Endothelial cell of umbilical vein (primary cell): ENCODE results near the gene SRSF2. TPM values are rescaled to one million over a fixed set of nuclear protein-coding genes. Genes with fewer than 3 reads are reported as not detected.

Experiments
- BruUV-seq: library from RNA; stranded (reverse); fragments of 400-500 nt; replicated peaks from 2 replicates; lab custom pipeline; 2021; lab: Mats Ljungman, UMichigan
- CTCF ChIA-PET: fragments of 300-600, 350-600 bp; sonication (Branson Sonifier 250); formaldehyde crosslinking; loops from one replicate; lab custom pipeline; 2021; ENCODE audit warnings: antibody characterized with exemption, inconsistent platforms; lab: Charles Lee
- POLR2A ChIA-PET: fragments of 300-600, 350-600 bp; sonication (Branson Sonifier 250); formaldehyde crosslinking; loops from one replicate; lab custom pipeline; 2021; ENCODE audit warnings: antibody characterized with exemption, inconsistent platforms; lab: Charles Lee
- DNase-seq: peaks from one replicate; pipeline ENCODE4 v3.0.0-alpha.2; 2011; ENCODE audit warnings: low read depth, low spot score
- FAIRE-seq: peaks from 2 replicates; lab custom pipeline; 2011; peaks lifted over from hg19 to GRCh38; lab: Jason Lieb, UNC
- H2AFZ ChIP-seq: 2 replicates; pipeline ENCODE4 v1.6.0; 2012; ENCODE audit warnings: low read depth, low read length, control low read depth, inconsistent platforms
- H3K27ac ChIP-seq: 2 replicates; pipeline ENCODE4 v1.5.1; 2011; ENCODE audit warnings: low read depth, mild to moderate bottlenecking, control low read depth, low read length, moderate library complexity; ENCODE audit not compliant: insufficient read depth
- H3K27me3 ChIP-seq, 2 experiments: 2 replicates each; pipeline versions ENCODE4 v1.6.0 to v1.6.1; 2011; ENCODE audit warnings: low read length in 2 of 2, mixed read lengths in 1 of 2; ENCODE audit not compliant: control insufficient read depth in 2 of 2, insufficient read depth in 2 of 2
- H3K36me3 ChIP-seq, 2 experiments: 2 replicates in 1 of 2; 3 replicates in 1 of 2; pipeline ENCODE4 v1.5.1; 2011; ENCODE audit warnings: low read length in 2 of 2, mild to moderate bottlenecking in 1 of 2, moderate library complexity in 1 of 2; ENCODE audit not compliant: control insufficient read depth in 2 of 2, insufficient read depth in 2 of 2; ENCODE audit errors: extremely low read depth in 1 of 2
- H3K4me1 ChIP-seq: 3 replicates; pipeline ENCODE4 v1.5.1; 2011; ENCODE audit warnings: mild to moderate bottlenecking, low read length; ENCODE audit not compliant: control insufficient read depth, insufficient read depth; ENCODE audit errors: extremely low read depth
- H3K4me2 ChIP-seq: 2 replicates; pipeline ENCODE4 v1.6.1; 2011; ENCODE audit warnings: low read length, control low read depth, mixed read lengths; ENCODE audit not compliant: insufficient read depth
- H3K4me3 ChIP-seq, 3 experiments: fragments of 200-600 bp in 1 of 3; sonication (generic), shearing (Covaris generic) in 1 of 3; replicated peaks in 1 of 3; 2 replicates each; pipeline ENCODE4 v1.5.1; 2011 to 2016; ENCODE audit warnings: control low read depth in 3 of 3, low read length in 3 of 3, mild to moderate bottlenecking in 2 of 3, inconsistent platforms in 1 of 3, low read depth in 1 of 3, moderate library complexity in 1 of 3; ENCODE audit not compliant: insufficient read depth in 1 of 3
- H3K79me2 ChIP-seq: 2 replicates; pipeline ENCODE4 v1.6.0; 2012; ENCODE audit warnings: low read length, inconsistent platforms; ENCODE audit not compliant: control insufficient read depth, insufficient read depth
- H3K9ac ChIP-seq: replicated peaks from 2 replicates; pipeline ENCODE3; 2011; ENCODE audit warnings: low read length, control low read depth; ENCODE audit not compliant: insufficient read depth; ENCODE audit errors: extremely low read depth
- H3K9me1 ChIP-seq: replicated peaks from 3 replicates; pipeline ENCODE4 v1.6.0; 2011; ENCODE audit warnings: mild to moderate bottlenecking, low read length; ENCODE audit not compliant: control insufficient read depth, insufficient read depth; ENCODE audit errors: extremely low read depth
- H3K9me3 ChIP-seq: replicated peaks from 2 replicates; pipeline ENCODE4 v1.5.1; 2012; ENCODE audit warnings: low read length, inconsistent platforms; ENCODE audit not compliant: control insufficient read depth, insufficient read depth
- H4K20me1 ChIP-seq: replicated peaks from 2 replicates; pipeline ENCODE3; 2011; ENCODE audit warnings: mild to moderate bottlenecking, low read length; ENCODE audit not compliant: control insufficient read depth, insufficient read depth; ENCODE audit errors: extremely low read depth
- CTCF ChIP-seq, 2 donors: IDR thresholded peaks; 1 replicate in 1 of 2; 2 replicates in 1 of 2; pipeline ENCODE4 v1.5.1; 2011; ENCODE audit warnings: low read length in 2 of 2, mild to moderate bottlenecking in 2 of 2, moderate library complexity in 2 of 2, control low read depth in 1 of 2, inconsistent platforms in 1 of 2, low read depth in 1 of 2; ENCODE audit not compliant: insufficient read depth in 1 of 2; ENCODE audit errors: extremely low read depth in 1 of 2
- EZH2 ChIP-seq: IDR thresholded peaks from 2 replicates; pipeline ENCODE4 v1.6.1; 2012; ENCODE audit warnings: borderline replicate concordance, low read depth, mild to moderate bottlenecking, moderate library complexity, low read length, inconsistent platforms; ENCODE audit not compliant: severe bottlenecking
- FOS ChIP-seq: IDR thresholded peaks from 2 replicates; pipeline ENCODE4 v1.6.1; 2011; ENCODE audit warnings: mild to moderate bottlenecking, low read length, moderate library complexity, borderline replicate concordance; ENCODE audit not compliant: insufficient read depth
- GATA2 ChIP-seq: IDR thresholded peaks from 2 replicates; pipeline ENCODE4 v1.7.0; 2011; ENCODE audit warnings: low read depth, mild to moderate bottlenecking, moderate library complexity, mixed read lengths, low read length; ENCODE audit not compliant: insufficient read length, insufficient read depth
- JUN ChIP-seq: IDR thresholded peaks from 2 replicates; pipeline ENCODE4 v1.6.1; 2011; ENCODE audit warnings: borderline replicate concordance, low read depth; ENCODE audit not compliant: insufficient read length, insufficient read depth
- MYC ChIP-seq: IDR thresholded peaks from one replicate; pipeline ENCODE4 v1.6.1; 2011; ENCODE audit warnings: mild to moderate bottlenecking, low read depth, low read length
- POLR2A ChIP-seq: IDR thresholded peaks from 2 replicates; pipeline ENCODE4 v1.6.1; 2012; ENCODE audit warnings: low read depth, mild to moderate bottlenecking, control low read depth, low read length
- POLR2AphosphoS5 ChIP-seq: IDR thresholded peaks from 2 replicates; pipeline ENCODE4 v1.6.1; 2012; ENCODE audit warnings: low read depth, mild to moderate bottlenecking, control low read depth, low read length, moderate library complexity; ENCODE audit not compliant: insufficient read depth
- dilution Hi-C: fragments of 300-500 bp; cut with MboI; formaldehyde crosslinking; loops from one replicate; pipeline ENCODE4 v1.15.0; 2019; ENCODE audit warnings: low sequenced_read_pairs; ENCODE audit not compliant: extremely low pct_ligation_motif_present
- intact Hi-C: fragments of 100-400 bp; cut with micrococcal nuclease; formaldehyde crosslinking; loops from one replicate; pipeline ENCODE4 v1.10.0; 2022
- polyA plus RNA-seq, 4 experiments: library from polyadenylated mRNA; depleted of rRNA in 3 of 4; stranded (reverse) in 3 of 4; unstranded in 1 of 4; fragments of >200 nt; gene quantifications; 2 replicates each; pipeline versions ENCODE4 v1.2.1 to v1.2.3, GENCODE V29; 2011 to 2012; ENCODE audit warnings: missing spikeins in 1 of 4
- total RNA-seq: library from RNA; stranded (reverse); gene quantifications from 2 replicates; pipeline ENCODE4 v1.2.3, GENCODE V29; 2021
- TF ChIP-seq, protein P1 (sequence below): IDR thresholded peaks from 2 replicates; pipeline ENCODE4 v1.6.1; 2011; ENCODE audit not compliant: insufficient read depth, insufficient read length

Gene SRSF2
- total and polyA plus RNA-seq, 2 donors (not counting 3 experiments of a cell fraction or from before 2014, with no cell fraction given): 283 to 307 TPM

DNA sequence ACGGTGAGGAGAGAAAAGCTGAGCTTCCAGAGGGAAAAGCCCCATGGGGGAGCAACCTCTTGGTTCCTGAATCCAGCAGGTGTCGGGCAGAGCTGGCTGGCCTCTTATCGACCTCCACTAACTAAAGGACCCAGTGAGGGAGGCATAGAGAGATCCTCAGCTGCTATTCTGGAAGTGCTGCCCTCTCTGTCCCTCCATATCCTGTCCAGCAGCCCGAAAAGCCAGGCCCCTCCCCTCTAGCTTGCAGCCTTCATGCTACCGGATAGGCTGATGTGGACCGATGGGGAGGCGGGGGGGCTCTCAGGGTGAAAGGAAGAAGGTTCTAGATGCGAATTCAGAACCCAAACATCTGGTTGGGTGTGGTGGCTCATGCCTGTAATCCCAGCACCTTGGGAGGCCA lies 51.3 kb downstream of the SRSF2 start:
- FAIRE-seq (no peak), DNase-seq (no peak)
- no peak overlapping the region for H2AFZ ChIP-seq
- BruUV-seq: no TSS peak
- ChIA-PET CTCF (interaction anchor here (1.4 kb wide), 1 partner anchor 12 kb away, joined by 3 read pairs; no protein-coding TSS in a partner anchor), POLR2A (no interaction called here)
- intact Hi-C loops (no loop called here), dilution Hi-C loops (no loop called here)
- H3K36me3 ChIP-seq: peaks cover 0 to 7% of the 10 kb centered on the region in 2 experiments
- no peak overlapping the region for H3K27ac ChIP-seq
- H3K9ac ChIP-seq: no peak overlapping the region
- H4K20me1 ChIP-seq: no peaks in the 10 kb centered on the region
- H3K4me2 ChIP-seq: no peak overlapping the region
- H3K4me3 ChIP-seq: no peak overlapping the region
- H3K4me1 ChIP-seq: peaks cover 14% of the 10 kb centered on the region
- H3K9me1 ChIP-seq: no peaks in the 10 kb centered on the region
- H3K79me2 ChIP-seq: no peaks in the 10 kb centered on the region
- TF ChIP-seq GATA2 (no peak), CTCF (IDR thresholded peaks at IDR 0.05; ENCODE audit: extremely low read depth in 1 of 2, insufficient read depth in 1 of 2, low read depth in 1 of 2, low read length in 2 of 2) (no peak), JUN (no peak)
- no peaks in the 10 kb centered on the region for H3K27me3 ChIP-seq
- no peaks in the 10 kb centered on the region for H3K9me3 ChIP-seq

DNA sequence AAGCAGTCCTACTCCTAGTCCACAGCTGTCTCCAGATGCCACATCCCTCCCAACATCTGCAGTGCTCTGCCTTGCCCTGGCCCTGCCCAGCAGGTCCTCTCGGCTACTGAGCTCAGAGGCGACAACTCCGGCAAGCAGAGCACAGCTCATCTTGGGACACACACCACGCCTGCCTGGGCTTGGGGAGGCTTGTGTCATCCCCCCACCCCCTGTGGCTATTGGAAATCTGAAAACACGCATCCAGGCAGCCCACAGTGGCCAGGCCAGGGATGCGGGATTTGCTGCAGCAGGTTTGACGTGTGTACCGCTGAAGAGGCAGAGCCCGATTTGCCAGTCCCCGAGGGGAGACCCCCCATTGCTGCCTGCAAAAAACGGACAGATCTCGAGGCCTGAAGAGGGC lies 51.8 kb downstream of the SRSF2 start:
- no peaks in the 10 kb centered on the region for H3K9me3 ChIP-seq
- no peak for DNase-seq
- H3K4me3 ChIP-seq: no peak overlapping the region
- no peak for FAIRE-seq
- H3K9ac ChIP-seq: no peak overlapping the region
- TF ChIP-seq FOS (no peak), CTCF (IDR thresholded peaks at IDR 0.05; ENCODE audit: extremely low read depth in 1 of 2, insufficient read depth in 1 of 2, low read depth in 1 of 2, low read length in 2 of 2) (no peak), POLR2A (no peak), MYC (no peak), JUN (no peak), POLR2AphosphoS5 (no peak), EZH2 (no peak), GATA2 (no peak)
- TF ChIP-seq, protein P1, sequence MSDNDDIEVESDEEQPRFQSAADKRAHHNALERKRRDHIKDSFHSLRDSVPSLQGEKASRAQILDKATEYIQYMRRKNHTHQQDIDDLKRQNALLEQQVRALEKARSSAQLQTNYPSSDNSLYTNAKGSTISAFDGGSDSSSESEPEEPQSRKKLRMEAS: no peak
- H3K79me2 ChIP-seq: no peaks in the 10 kb centered on the region
- no peak overlapping the region for H3K27ac ChIP-seq
- no peak overlapping the region for H3K4me2 ChIP-seq
- intact Hi-C loops (no loop called here), dilution Hi-C loops (no loop called here)
- no TSS peak for BruUV-seq
- POLR2A ChIA-PET: no interaction called here
- CTCF ChIA-PET: interaction anchor here (0.9 to 1.4 kb wide), 2 partner anchors 12 to 26 kb away, joined by 3 read pairs; no protein-coding TSS in a partner anchor
- peaks cover 14% of the 10 kb centered on the region for H3K4me1 ChIP-seq
- H3K36me3 ChIP-seq: peaks cover 0 to 7% of the 10 kb centered on the region in 2 experiments
- H3K27me3 ChIP-seq: no peaks in the 10 kb centered on the region
- no peaks in the 10 kb centered on the region for H4K20me1 ChIP-seq
- H2AFZ ChIP-seq: no peak overlapping the region
- no peaks in the 10 kb centered on the region for H3K9me1 ChIP-seq
